HCT116 (cell line): ENCODE measurements around the gene TRIM24. TPM values are rescaled to one million over a fixed set of nuclear protein-coding genes. Genes with fewer than 3 reads are reported as not detected.
A peak's percentile ranks its signal among the peaks of the same experiment; 100 is the strongest.

ENCODE experiments used
- ATAC-seq: fragments of 200-7000 bp; cut with Tn5 transposase; 2 replicates; pipeline ENCODE4 v1.9.1; 2020; ENCODE audit warnings: mild to moderate bottlenecking, moderate library complexity
- BruUV-seq: library from RNA; stranded (reverse); fragments of 400-500 nt; replicated peaks from 2 replicates; lab custom pipeline; 2021; lab: Mats Ljungman, UMichigan
- CTCF ChIA-PET: fragments of 300-600 bp; sonication (Branson Sonifier 250); formaldehyde crosslinking; loops from one replicate; lab custom pipeline; 2021; ENCODE audit warnings: antibody characterized with exemption; lab: Charles Lee
- POLR2A ChIA-PET: fragments of 300-600, 350-600 bp; sonication (Branson Sonifier 250); formaldehyde crosslinking; loops from one replicate; lab custom pipeline; 2021; ENCODE audit warnings: antibody characterized with exemption; lab: Charles Lee
- RAD21 ChIA-PET, 2 experiments: fragments of 300-600 bp; sonication (Branson Sonifier 250); formaldehyde crosslinking; loops; one replicate each; lab custom pipeline; 2023; ENCODE audit warnings: low total read pairs in 2 of 2; ENCODE audit not compliant: uncharacterized antibody in 2 of 2, unreplicated experiment in 2 of 2, low non-redundant PET in 1 of 2; lab: Charles Lee
- DNase-seq: peaks from one replicate; pipeline ENCODE4 v3.0.0-alpha.2; 2010; ENCODE audit warnings: low read depth, low spot score
- H2AFZ ChIP-seq: fragments of 200-600 bp; shearing (Covaris generic), sonication (generic); 2 replicates; pipeline ENCODE4 v1.6.1; 2017; ENCODE audit warnings: low read depth, mixed run types, mixed read lengths, antibody characterized with exemption, low read length; ENCODE audit not compliant: poor library complexity, severe bottlenecking
- H3K27ac ChIP-seq: 2 replicates; pipeline ENCODE4 v1.5.1; 2012; ENCODE audit warnings: low read depth, low read length
- H3K27me3 ChIP-seq: fragments of 200-600 bp; sonication (generic); 2 replicates; pipeline ENCODE4 v1.6.1; 2016; ENCODE audit warnings: mixed run types, low read length, mixed read lengths; ENCODE audit not compliant: insufficient read depth
- H3K36me3 ChIP-seq, 2 experiments: fragments of 200-500 bp in 1 of 2; fragments of 200-600 bp in 1 of 2; sonication (Bioruptor generic) in 1 of 2; sonication (generic) in 1 of 2; 2 replicates each; pipeline versions ENCODE4 v1.5.1 to v1.6.1; 2014 to 2016; ENCODE audit warnings: low read length in 2 of 2, inconsistent platforms in 1 of 2, mixed read lengths in 1 of 2, mixed run types in 1 of 2; ENCODE audit not compliant: insufficient read depth in 2 of 2, control insufficient read depth in 1 of 2
- H3K4me1 ChIP-seq, 2 experiments: fragments of 200-600 bp in 1 of 2; sonication (generic) in 1 of 2; 2 replicates each; pipeline versions ENCODE4 v1.5.1 to v1.6.1; 2012 to 2017; ENCODE audit warnings: low read length in 2 of 2, inconsistent platforms in 1 of 2, mild to moderate bottlenecking in 1 of 2, mixed read lengths in 1 of 2, mixed run types in 1 of 2, moderate library complexity in 1 of 2; ENCODE audit not compliant: insufficient read depth in 2 of 2, control insufficient read depth in 1 of 2
- H3K4me2 ChIP-seq: fragments of 200-600 bp; sonication (generic); 2 replicates; pipeline ENCODE4 v1.6.1; 2017; ENCODE audit warnings: mixed run types, low read length, mixed read lengths
- H3K4me3 ChIP-seq, 2 experiments: fragments of 200-600 bp in 1 of 2; sonication (generic) in 1 of 2; replicated peaks in 1 of 2; 2 replicates each; pipeline ENCODE4 v1.5.1; 2011 to 2016; ENCODE audit warnings: low read length in 2 of 2, control low read depth in 1 of 2, low read depth in 1 of 2, mild to moderate bottlenecking in 1 of 2, mixed read lengths in 1 of 2, mixed run types in 1 of 2
- H3K79me2 ChIP-seq: fragments of 200-600 bp; sonication (generic); 2 replicates; pipeline ENCODE4 v1.6.1; 2017; ENCODE audit warnings: mild to moderate bottlenecking, mixed run types, low read length, moderate library complexity, mixed read lengths; ENCODE audit not compliant: insufficient read depth
- H3K9ac ChIP-seq: fragments of 200-600 bp; sonication (generic); 2 replicates; pipeline ENCODE4 v1.6.1; 2016; ENCODE audit warnings: low read length, mixed read lengths
- H3K9me2 ChIP-seq: fragments of 200-600 bp; sonication (generic), shearing (Covaris generic); 2 replicates; pipeline ENCODE4 v1.6.1; 2017; ENCODE audit warnings: mixed run types, mild to moderate bottlenecking, moderate library complexity; ENCODE audit not compliant: insufficient read depth
- H3K9me3 ChIP-seq, 2 experiments: fragments of 200-500 bp in 1 of 2; fragments of 200-600 bp in 1 of 2; sonication (Bioruptor generic) in 1 of 2; sonication (generic) in 1 of 2; 2 replicates each; pipeline ENCODE4 v1.6.1; 2014 to 2017; ENCODE audit warnings: low read length in 2 of 2, mixed read lengths in 2 of 2, inconsistent platforms in 1 of 2, low read depth in 1 of 2, mild to moderate bottlenecking in 1 of 2, mixed run types in 1 of 2, moderate library complexity in 1 of 2; ENCODE audit not compliant: control insufficient read depth in 1 of 2, insufficient read depth in 1 of 2
- H4K20me1 ChIP-seq: fragments of 200-600 bp; sonication (generic), shearing (Covaris generic); 2 replicates; pipeline ENCODE4 v1.6.1; 2017; ENCODE audit warnings: mixed run types, mild to moderate bottlenecking, moderate library complexity; ENCODE audit not compliant: insufficient read depth
- EGR1 ChIP-seq: IDR thresholded peaks from 2 replicates; pipeline ENCODE4 v1.6.1; 2012; ENCODE audit warnings: low read depth
- JUND ChIP-seq: IDR thresholded peaks from 2 replicates; pipeline ENCODE4 v1.6.1; 2012
- SIN3A ChIP-seq: IDR thresholded peaks from 2 replicates; pipeline ENCODE4 v1.6.1; 2012; ENCODE audit warnings: low read depth
- SP1 ChIP-seq: IDR thresholded peaks from 2 replicates; pipeline ENCODE4 v1.6.1; 2012; ENCODE audit warnings: low read depth
- intact Hi-C: fragments of 100-400 bp; cut with micrococcal nuclease; formaldehyde crosslinking; loops from 2 replicates; pipeline ENCODE4 v1.10.0; 2022
- total RNA-seq: library from RNA; stranded (reverse); gene quantifications from one replicate; pipeline ENCODE4 v1.2.1, GENCODE V29; 2021; ENCODE audit not compliant: unreplicated experiment
- TF ChIP-seq, protein P1 (sequence below), 3 experiments: fragments of 200-600 bp in 1 of 3; sonication (generic) in 1 of 3; IDR thresholded peaks in 2 of 3; conservative IDR thresholded peaks in 1 of 3; 2 replicates each; pipeline ENCODE4 v1.5.1; 2012 to 2017; ENCODE audit warnings: low read depth in 2 of 3, low read length in 2 of 3, antibody characterized with exemption in 1 of 3, borderline replicate concordance in 1 of 3, control low read depth in 1 of 3, mild to moderate bottlenecking in 1 of 3, mixed read lengths in 1 of 3, mixed run types in 1 of 3, moderate library complexity in 1 of 3; ENCODE audit not compliant: insufficient read depth in 1 of 3
- TF ChIP-seq, protein P2 (sequence below): IDR thresholded peaks from 2 replicates; pipeline ENCODE4 v1.6.1; 2011; ENCODE audit warnings: mild to moderate bottlenecking, low read length, moderate library complexity; ENCODE audit not compliant: insufficient replicate concordance; ENCODE audit errors: extremely low read depth

The TRIM24 gene
- total RNA-seq, 1 experiment from 2014 or later: 12.8 TPM

DNA sequence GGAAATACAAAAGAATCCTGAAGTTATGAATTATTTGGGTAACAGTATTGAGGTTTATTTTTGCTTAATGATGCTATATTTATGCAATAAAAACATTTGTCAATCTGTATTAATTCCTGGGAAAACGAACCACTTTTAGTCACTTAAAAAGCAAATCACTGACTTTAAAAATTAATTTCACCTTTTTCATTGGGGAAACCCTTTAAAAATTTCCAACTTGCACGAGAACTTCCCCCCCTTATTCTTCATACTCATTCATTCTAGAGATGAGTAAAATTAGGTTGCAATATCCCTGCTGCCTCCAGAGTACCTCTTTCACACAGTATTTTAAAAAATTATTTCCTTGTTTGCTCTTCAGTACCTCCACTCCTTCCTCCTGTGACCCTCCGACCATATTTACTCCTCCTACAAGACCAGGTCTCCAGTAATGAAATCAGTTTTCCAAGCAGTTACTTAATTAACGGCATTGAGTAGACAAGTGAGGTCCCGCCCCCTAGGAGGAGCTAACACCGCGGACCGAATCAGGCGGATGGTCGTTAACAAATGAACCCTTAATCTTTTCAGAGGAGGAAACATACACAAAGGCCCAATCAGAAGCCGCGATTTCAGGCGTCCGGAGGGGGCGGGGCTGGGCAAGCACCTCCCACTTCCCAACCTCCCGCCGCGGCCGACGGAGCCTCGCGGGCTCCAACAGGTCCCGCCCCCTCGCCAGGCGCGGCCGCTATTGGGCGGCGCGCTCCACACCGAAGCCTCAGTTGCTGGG, 465 bp upstream of the TRIM24 start:
- no peaks in the 10 kb centered on the region for H3K27me3 ChIP-seq
- CTCF ChIA-PET: interaction anchor here (0.7 to 1.4 kb wide), 3 partner anchors 8 to 279 kb away, joined by 3 to 7 read pairs (median 3); no protein-coding TSS in a partner anchor
- no peaks in the 10 kb centered on the region for H3K9me2 ChIP-seq
- POLR2A ChIA-PET: interaction anchor here (0.5 to 1.0 kb wide), 3 partner anchors 9 to 182 kb away, joined by 3 to 5 read pairs (median 4); no protein-coding TSS in a partner anchor
- ATAC-seq (peak; percentile 90), DNase-seq (peak; percentile 96)
- peak overlapping the region; percentile 78 for H3K4me2 ChIP-seq
- H3K4me1 ChIP-seq: peaks cover 2 to 13% of the 10 kb centered on the region in 2 experiments; a peak in 3 of 4 replicates
- peak overlapping the region; percentile 99 for H2AFZ ChIP-seq
- no TSS peak for BruUV-seq
- H3K36me3 ChIP-seq: no peaks in the 10 kb centered on the region
- H4K20me1 ChIP-seq: no peaks in the 10 kb centered on the region
- no peak overlapping the region for H3K9ac ChIP-seq
- H3K79me2 ChIP-seq: peaks cover 23% of the 10 kb centered on the region
- intact Hi-C loops: no loop called here
- RAD21 ChIA-PET: no interaction called here
- H3K9me3 ChIP-seq: no peaks in the 10 kb centered on the region
- peak overlapping the region; percentile 48 to 54 for H3K4me3 ChIP-seq
- TF ChIP-seq EGR1 (peak; percentile 75), SIN3A (no peak), JUND (no peak), SP1 (peak; percentile 82)
- TF ChIP-seq, protein P1, sequence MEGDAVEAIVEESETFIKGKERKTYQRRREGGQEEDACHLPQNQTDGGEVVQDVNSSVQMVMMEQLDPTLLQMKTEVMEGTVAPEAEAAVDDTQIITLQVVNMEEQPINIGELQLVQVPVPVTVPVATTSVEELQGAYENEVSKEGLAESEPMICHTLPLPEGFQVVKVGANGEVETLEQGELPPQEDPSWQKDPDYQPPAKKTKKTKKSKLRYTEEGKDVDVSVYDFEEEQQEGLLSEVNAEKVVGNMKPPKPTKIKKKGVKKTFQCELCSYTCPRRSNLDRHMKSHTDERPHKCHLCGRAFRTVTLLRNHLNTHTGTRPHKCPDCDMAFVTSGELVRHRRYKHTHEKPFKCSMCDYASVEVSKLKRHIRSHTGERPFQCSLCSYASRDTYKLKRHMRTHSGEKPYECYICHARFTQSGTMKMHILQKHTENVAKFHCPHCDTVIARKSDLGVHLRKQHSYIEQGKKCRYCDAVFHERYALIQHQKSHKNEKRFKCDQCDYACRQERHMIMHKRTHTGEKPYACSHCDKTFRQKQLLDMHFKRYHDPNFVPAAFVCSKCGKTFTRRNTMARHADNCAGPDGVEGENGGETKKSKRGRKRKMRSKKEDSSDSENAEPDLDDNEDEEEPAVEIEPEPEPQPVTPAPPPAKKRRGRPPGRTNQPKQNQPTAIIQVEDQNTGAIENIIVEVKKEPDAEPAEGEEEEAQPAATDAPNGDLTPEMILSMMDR (IDR thresholded peaks at IDR 0.05 in 2 of 3, conservative IDR thresholded peaks at IDR 0.05 in 1 of 3; ENCODE audit: borderline replicate concordance in 1 of 3, insufficient read depth in 1 of 3, low read depth in 2 of 3, low read length in 2 of 3): peak in 1 of 3 experiments; percentile 28; a peak in 2 of 6 replicates
- TF ChIP-seq, protein P2, sequence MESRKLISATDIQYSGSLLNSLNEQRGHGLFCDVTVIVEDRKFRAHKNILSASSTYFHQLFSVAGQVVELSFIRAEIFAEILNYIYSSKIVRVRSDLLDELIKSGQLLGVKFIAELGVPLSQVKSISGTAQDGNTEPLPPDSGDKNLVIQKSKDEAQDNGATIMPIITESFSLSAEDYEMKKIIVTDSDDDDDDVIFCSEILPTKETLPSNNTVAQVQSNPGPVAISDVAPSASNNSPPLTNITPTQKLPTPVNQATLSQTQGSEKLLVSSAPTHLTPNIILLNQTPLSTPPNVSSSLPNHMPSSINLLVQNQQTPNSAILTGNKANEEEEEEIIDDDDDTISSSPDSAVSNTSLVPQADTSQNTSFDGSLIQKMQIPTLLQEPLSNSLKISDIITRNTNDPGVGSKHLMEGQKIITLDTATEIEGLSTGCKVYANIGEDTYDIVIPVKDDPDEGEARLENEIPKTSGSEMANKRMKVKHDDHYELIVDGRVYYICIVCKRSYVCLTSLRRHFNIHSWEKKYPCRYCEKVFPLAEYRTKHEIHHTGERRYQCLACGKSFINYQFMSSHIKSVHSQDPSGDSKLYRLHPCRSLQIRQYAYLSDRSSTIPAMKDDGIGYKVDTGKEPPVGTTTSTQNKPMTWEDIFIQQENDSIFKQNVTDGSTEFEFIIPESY: no peak
- peak overlapping the region; percentile 1; the same call in 1 of the 2 replicates for H3K27ac ChIP-seq
